Upper lobe of left lung (tissue), 4 donors: ENCODE results near the gene ARFGEF3.

Experiments used
- EP300 ChIP-seq, 4 donors: sonication (generic); formaldehyde crosslinking; IDR thresholded peaks; one replicate each; pipeline ENCODE4 v1.5.1; 2017; ENCODE audit warnings: antibody characterized with exemption in 4 of 4, control low read depth in 2 of 4
- POLR2A ChIP-seq, 4 donors: fragments of 450-650 bp; IDR thresholded peaks; one replicate each; pipeline ENCODE4 v1.5.1; 2016 to 2017; ENCODE audit warnings: antibody characterized with exemption in 4 of 4, mild to moderate bottlenecking in 2 of 4
- POLR2AphosphoS5 ChIP-seq, 2 donors: sonication (generic); formaldehyde crosslinking; IDR thresholded peaks; one replicate each; pipeline ENCODE4 v1.5.1; 2017; ENCODE audit warnings: antibody characterized with exemption in 2 of 2
- TF ChIP-seq, protein P1 (sequence below), 6 experiments: fragments of 450-650 bp in 4 of 6; fragments of 200-600 bp in 2 of 6; sonication (generic) in 2 of 6; IDR thresholded peaks; one replicate each; pipeline ENCODE4 v1.5.1; 2016 to 2019; ENCODE audit warnings: antibody characterized with exemption in 6 of 6

GRCh38 chr6:138248011-138248410, 86.3 kb downstream of the ARFGEF3 start:
- TF ChIP-seq, protein P1, sequence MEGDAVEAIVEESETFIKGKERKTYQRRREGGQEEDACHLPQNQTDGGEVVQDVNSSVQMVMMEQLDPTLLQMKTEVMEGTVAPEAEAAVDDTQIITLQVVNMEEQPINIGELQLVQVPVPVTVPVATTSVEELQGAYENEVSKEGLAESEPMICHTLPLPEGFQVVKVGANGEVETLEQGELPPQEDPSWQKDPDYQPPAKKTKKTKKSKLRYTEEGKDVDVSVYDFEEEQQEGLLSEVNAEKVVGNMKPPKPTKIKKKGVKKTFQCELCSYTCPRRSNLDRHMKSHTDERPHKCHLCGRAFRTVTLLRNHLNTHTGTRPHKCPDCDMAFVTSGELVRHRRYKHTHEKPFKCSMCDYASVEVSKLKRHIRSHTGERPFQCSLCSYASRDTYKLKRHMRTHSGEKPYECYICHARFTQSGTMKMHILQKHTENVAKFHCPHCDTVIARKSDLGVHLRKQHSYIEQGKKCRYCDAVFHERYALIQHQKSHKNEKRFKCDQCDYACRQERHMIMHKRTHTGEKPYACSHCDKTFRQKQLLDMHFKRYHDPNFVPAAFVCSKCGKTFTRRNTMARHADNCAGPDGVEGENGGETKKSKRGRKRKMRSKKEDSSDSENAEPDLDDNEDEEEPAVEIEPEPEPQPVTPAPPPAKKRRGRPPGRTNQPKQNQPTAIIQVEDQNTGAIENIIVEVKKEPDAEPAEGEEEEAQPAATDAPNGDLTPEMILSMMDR (IDR thresholded peaks at IDR 0.05): no peak
- TF ChIP-seq POLR2AphosphoS5 (IDR thresholded peaks at IDR 0.05): no peak
- TF ChIP-seq EP300 (IDR thresholded peaks at IDR 0.05): no peak
- no peak for TF ChIP-seq POLR2A (IDR thresholded peaks at IDR 0.05)
